GM12891 (cell line): ENCODE results near the gene ALDH1A1. TPM values are rescaled to one million over a fixed set of nuclear protein-coding genes. Genes with fewer than 3 reads are reported as not detected.

Experiments used
- DNase-seq: peaks from one replicate; pipeline ENCODE4 v3.0.0; 2011; ENCODE audit warnings: low spot score; ENCODE audit not compliant: insufficient read length
- FAIRE-seq: peaks from 2 replicates; lab custom pipeline; 2011; peaks lifted over from hg19 to GRCh38; lab: Jason Lieb, UNC
- PAX5 ChIP-seq: IDR thresholded peaks from 2 replicates; pipeline ENCODE4 v1.6.1; 2011; ENCODE audit warnings: low read length, moderate library complexity, mild to moderate bottlenecking; ENCODE audit not compliant: insufficient read depth, severe bottlenecking
- POLR2A ChIP-seq: IDR thresholded peaks from 2 replicates; pipeline ENCODE4 v1.6.1; 2011; ENCODE audit warnings: low read depth, low read length, control low read depth
- POLR2AphosphoS5 ChIP-seq: IDR thresholded peaks from 2 replicates; pipeline ENCODE4 v1.6.1; 2011; ENCODE audit warnings: low read depth, low read length, control low read depth
- POU2F2 ChIP-seq: IDR thresholded peaks from 2 replicates; pipeline ENCODE4 v1.6.1; 2011; ENCODE audit warnings: low read depth, mild to moderate bottlenecking, control low read depth, low read length, moderate library complexity
- SPI1 ChIP-seq: IDR thresholded peaks from 2 replicates; pipeline ENCODE4 v1.6.1; 2011; ENCODE audit warnings: low read depth, low read length, control low read depth
- TAF1 ChIP-seq: IDR thresholded peaks from 2 replicates; pipeline ENCODE4 v1.6.1; 2011; ENCODE audit warnings: low read depth, low read length, control low read depth
- polyA plus RNA-seq: library from polyadenylated mRNA; unstranded; fragments of >200 nt; gene quantifications from one replicate; pipeline ENCODE4 v1.2.1, GENCODE V29; 2012; ENCODE audit warnings: low read depth, missing spikeins, inconsistent platforms; ENCODE audit not compliant: missing spikeins

ALDH1A1 gene
- not detected for polyA plus RNA-seq

DNA sequence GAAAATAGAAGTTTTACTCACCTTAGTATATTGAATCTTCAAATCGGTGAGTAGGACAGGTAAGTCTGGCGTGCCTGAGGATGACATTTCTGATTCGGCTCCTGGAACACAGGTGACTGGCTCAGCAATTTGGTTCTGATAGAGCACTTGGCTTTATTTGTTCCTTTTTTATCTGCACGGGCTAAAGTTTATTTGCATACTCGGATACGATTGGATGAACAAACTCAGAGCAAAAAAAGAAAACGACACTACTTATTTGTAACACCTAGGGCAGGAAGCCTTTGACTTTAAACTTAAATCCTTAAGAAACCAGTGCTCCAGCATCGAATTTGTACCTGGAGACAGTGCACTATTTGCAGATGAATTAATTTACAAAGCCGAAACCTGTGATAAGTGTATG, at the start of gene ALDH1A1:
Gene ALDH1A1 (minus strand): TSS at position 140 of the 400 bp plus-strand sequence. CDS start 53 bp downstream, at position 87.
- TF ChIP-seq POLR2A (no peak), PAX5 (no peak), POU2F2 (no peak), POLR2AphosphoS5 (no peak), SPI1 (no peak), TAF1 (no peak)
- DNase-seq (no peak), FAIRE-seq (no peak)

DNA sequence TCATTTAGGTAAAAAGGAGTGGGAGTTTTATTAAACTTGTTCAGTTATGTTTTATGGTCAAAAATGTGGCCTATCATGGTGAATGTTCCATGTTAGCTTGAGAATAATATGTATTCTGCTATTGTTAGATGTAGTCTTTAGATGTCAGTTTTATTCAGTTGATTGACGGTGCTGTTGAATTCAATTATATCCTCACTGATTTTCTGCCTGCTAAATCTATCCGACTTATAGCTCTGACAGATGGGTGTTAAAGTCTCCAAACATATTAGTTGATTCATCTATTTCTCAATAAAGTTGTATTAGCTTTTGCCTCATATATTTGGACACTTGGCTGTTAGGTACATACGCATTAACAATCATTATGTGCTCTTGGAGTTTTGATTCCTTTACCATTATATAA, 49.0 kb upstream of the ALDH1A1 start:
- TF ChIP-seq SPI1, result no peak
- TF ChIP-seq PAX5, result no peak
- TF ChIP-seq TAF1, result no peak
- no peak for TF ChIP-seq POLR2A
- TF ChIP-seq POLR2AphosphoS5, result no peak
- TF ChIP-seq POU2F2, result no peak
- DNase-seq, result no peak
- no peak for FAIRE-seq

DNA sequence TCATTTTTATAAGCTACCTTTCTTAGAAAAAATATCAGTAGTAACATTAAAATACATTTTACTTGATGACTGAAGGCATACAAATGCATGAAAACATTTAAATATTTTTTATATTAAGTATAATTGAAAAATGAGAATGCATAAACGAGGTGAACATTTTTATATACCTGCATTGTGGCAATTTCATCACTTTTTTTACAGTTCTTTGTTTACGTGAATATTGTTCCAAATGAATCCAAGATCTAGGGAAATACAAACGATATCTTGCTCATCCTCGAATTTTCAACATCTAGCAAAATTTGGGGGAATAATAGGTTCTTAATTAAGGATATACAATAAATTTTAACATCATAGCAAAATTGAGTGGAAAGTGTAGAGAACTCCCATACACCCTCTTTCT, 45.5 kb upstream of the ALDH1A1 start:
- TF ChIP-seq TAF1 (no peak), POU2F2 (no peak), POLR2A (no peak), PAX5 (no peak), POLR2AphosphoS5 (no peak), SPI1 (no peak)
- FAIRE-seq, result no peak
- DNase-seq, result no peak

DNA sequence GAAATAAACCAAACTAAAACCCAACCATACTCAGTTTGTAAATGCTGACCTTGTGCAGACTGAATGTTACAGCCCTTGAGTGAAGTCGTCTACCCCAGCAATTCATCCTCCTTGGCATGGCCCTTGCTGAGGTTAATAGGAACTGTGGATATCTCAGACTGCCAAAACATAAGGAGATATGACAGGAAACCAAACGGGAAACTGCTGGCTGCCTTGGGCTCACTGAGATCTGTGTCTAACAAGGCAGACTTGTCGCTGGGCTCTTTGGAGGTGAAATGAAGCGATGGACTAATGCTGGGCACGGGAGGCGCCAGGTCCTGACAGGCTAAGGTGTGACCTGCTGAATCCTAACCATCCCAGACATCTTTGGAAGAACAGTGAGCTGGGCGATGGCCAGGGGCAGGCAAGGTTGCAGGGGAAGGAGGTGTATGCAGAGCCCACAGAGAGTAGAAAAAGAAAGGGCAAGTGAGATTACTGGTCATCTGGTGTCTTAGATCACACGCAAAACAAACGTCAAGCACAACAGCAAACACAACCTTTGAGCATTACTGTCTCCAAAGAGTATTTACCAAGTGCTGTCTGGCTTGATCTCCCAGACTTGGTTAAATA, 44.6 kb upstream of the ALDH1A1 start:
- no peak for DNase-seq
- TF ChIP-seq POU2F2 (no peak), POLR2AphosphoS5 (no peak), TAF1 (no peak)
- FAIRE-seq, result no peak

DNA sequence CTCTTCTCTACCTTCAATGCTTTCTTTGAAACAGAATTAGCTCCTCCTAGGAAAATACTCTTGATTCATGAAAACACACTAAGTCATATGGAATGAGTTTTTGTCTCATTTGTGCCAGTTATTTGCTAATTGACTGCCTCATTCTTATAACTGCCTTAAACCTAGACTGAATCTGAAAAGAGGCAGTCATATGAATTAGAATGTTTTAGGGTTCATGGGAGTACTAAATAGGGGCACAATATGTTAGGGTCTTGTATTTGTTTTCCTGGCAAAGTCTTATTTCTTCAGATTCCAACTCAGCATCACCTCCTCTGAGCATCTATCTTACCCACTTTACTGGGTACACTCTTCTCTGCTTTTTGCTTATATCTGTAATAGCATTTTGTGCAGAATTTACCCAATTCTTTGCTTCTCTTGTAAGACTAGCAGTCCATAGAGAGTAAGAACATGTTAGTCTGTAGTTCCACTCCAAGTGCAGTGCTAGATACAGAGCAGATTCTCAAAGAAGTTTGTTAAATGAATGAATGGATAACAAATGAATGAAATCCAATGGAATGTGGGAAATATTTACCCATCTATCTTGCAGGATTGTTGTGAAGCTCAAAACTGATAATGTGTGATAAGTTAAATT, 43.9 kb upstream of the ALDH1A1 start:
- DNase-seq (no peak), FAIRE-seq (no peak)
- no peak for TF ChIP-seq POLR2A
- TF ChIP-seq SPI1, result no peak
- no peak for TF ChIP-seq POU2F2
- no peak for TF ChIP-seq TAF1
- no peak for TF ChIP-seq POLR2AphosphoS5
- no peak for TF ChIP-seq PAX5

DNA sequence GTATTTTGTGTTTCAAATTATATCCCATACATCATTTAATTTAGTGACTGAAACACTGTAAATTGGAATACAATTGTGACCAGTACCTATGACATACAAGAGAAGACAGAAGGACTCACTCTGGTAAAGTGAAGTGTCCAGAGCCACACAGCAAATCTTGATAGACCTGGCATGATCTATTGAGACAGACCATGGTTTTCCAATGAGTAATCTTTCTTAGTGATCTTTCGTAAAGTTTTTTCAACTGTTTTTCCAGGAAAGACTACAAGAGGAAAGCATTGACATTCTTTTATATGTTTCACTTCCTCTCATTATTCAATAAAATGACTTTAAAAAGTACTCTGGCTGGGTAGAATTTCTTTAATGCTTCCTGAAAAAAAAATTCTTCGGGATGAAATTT, 43.3 kb upstream of the ALDH1A1 start:
- FAIRE-seq (no peak), DNase-seq (no peak)
- no peak for TF ChIP-seq TAF1
- no peak for TF ChIP-seq POLR2AphosphoS5
- no peak for TF ChIP-seq POU2F2
- TF ChIP-seq PAX5, result no peak
- no peak for TF ChIP-seq POLR2A
- TF ChIP-seq SPI1, result no peak

DNA sequence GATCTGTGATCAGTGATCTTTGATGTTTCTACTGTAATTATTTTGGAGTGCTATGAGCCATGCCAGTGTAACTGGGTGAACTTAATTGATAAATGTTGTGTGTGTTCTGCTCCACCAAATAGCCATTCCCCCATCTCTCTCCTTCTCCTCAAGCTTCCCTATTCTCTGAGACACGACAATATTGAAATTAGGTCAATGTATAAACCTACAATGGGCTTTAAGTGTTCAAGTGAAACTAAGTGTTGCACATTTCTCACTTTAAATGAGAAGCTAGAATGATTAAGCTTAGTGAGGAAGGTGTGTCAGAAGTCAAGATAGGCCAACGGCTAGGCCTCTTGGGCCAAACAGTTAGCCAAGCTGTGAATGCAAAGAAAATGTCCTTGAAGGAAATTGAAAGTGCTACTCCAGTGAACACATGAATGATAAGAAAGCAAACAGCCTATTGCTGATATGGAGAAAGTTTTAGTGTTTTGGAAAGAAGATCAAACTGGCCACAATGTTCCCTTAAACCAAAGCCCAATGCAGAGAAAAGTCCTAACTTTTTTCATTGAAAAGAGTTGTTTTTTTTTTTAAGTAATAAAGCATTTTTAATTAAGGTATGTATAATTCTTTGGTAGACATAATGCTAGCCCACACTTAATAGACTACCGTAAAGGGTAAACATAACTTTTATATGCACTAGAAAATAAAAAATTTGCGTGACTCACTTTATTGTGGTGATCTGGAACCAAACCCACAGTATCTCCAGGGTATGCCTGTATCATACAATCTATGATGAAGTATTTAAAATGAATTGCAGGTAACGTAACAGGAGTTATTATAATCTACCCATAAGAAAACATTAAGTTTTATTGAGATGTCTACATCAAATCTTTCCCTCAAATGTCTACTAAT, 42.5 kb upstream of the ALDH1A1 start:
- FAIRE-seq (no peak), DNase-seq (no peak)
- TF ChIP-seq TAF1 (no peak), POU2F2 (no peak), POLR2AphosphoS5 (no peak), POLR2A (no peak), SPI1 (no peak), PAX5 (no peak)

DNA sequence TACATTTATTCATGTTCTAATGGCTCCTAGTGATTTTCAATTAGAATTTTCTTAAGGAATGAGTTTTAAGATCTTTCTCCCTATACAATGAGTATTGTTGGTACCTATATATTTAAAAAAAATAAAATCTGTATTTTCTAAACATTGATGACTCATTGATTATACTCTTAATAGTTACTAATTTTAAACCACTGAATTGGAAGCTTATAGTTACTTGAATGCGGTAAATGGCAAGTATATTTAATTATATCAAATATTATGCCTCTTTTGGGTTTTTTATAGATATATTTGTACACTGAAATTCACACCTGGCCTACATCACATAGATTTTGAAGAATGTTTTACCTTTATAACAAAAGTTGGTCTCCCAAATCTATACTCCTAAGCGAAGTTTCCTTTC, 38.9 kb upstream of the ALDH1A1 start:
- FAIRE-seq, result no peak
- DNase-seq, result no peak
- TF ChIP-seq TAF1 (no peak), POU2F2 (no peak), PAX5 (no peak), POLR2A (no peak), SPI1 (no peak), POLR2AphosphoS5 (no peak)

DNA sequence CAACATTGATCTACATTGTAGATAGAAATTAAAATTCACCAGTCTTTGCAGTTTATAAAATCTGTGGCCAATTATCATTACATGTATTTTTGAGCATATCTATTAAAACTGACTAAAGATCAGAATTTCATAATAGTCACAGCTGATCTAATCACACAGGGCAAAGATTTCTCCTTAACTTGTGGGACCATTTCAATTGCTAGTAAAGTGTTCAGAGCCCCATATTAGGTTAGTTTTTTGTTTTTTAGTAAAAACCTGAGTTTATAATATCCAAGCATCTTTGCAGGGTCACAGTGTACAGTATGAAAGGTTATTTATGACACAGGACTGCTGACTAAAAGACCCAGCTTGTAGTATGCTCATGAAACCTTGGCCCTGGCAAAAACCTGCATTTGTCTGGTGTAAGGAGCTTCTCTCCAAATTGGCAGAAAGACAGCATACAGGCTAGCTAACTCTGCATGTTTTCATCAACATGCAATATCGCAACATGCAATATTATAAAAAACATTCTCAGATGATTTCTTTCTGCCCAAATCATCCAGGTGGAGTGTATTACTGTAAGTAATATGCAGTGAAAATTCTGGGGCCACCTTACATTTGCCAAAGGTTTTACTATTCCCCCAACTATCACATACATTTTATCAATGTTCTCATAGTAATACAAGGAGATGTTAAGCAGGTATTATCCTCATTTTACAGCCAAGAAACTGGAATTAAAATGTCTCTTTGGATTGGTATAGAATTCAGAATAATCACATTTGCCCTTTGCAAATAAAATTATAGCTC, 37.7 kb upstream of the ALDH1A1 start:
- no peak for DNase-seq
- no peak for FAIRE-seq
- TF ChIP-seq TAF1, result no peak
- no peak for TF ChIP-seq SPI1
- TF ChIP-seq POU2F2, result no peak
- TF ChIP-seq PAX5, result no peak
- TF ChIP-seq POLR2A, result no peak
- no peak for TF ChIP-seq POLR2AphosphoS5
